Pancreas (tissue), 10 donors: ENCODE measurements around the gene FAM221B. TPM values are rescaled to one million over a fixed set of nuclear protein-coding genes. Genes with fewer than 3 reads are reported as not detected.
A peak's percentile ranks its signal among the peaks of the same experiment; 100 is the strongest.

ENCODE experiments used
- ATAC-seq, 4 donors: fragments of 200-7000 bp; cut with Tn5 transposase; one replicate each; pipeline versions ENCODE4 v1.8.0 to v1.9.1; 2020; ENCODE audit warnings: mild to moderate bottlenecking in 4 of 4, moderate library complexity in 4 of 4
- DNase-seq, 6 donors: peaks; one replicate each; pipeline ENCODE4 v3.0.0-alpha.2; 2020
- FAIRE-seq: peaks from 2 replicates; lab custom pipeline; 2012; peaks lifted over from hg19 to GRCh38; lab: Jason Lieb, UNC
- H3K27ac ChIP-seq, 4 donors: fragments of 200-600 bp; sonication (generic); 1 replicate in 3 of 4; 2 replicates in 1 of 4; pipeline versions ENCODE4 v1.5.0 to v1.8.0; 2020
- H3K27me3 ChIP-seq, 4 donors: fragments of 200-600 bp; one replicate each; pipeline ENCODE4 v1.8.0; 2021
- H3K36me3 ChIP-seq, 3 donors: fragments of 200-600 bp; sonication (generic) in 1 of 3; one replicate each; pipeline versions ENCODE4 v1.5.0 to v1.8.0; 2020 to 2021
- H3K4me1 ChIP-seq, 3 donors: fragments of 200-600 bp; one replicate each; pipeline ENCODE4 v1.8.0; 2021
- H3K4me3 ChIP-seq, 4 donors: fragments of 200-600 bp; sonication (generic) in 2 of 4; one replicate each; pipeline versions ENCODE4 v1.5.0 to v1.8.0; 2020 to 2021
- H3K9me3 ChIP-seq, 4 donors: fragments of 200-600 bp; one replicate each; pipeline ENCODE4 v1.8.0; 2021
- CTCF ChIP-seq, 4 donors: fragments of 200-600 bp; sonication (generic) in 3 of 4; IDR thresholded peaks; one replicate each; pipeline versions ENCODE4 v1.5.0 to v1.8.0; 2021; ENCODE audit warnings: antibody characterized with exemption in 4 of 4
- WGBS, 2 donors: extraction: QIAGEN DNeasy Blood & Tissue Kit; methylation state at CpG; one replicate each; pipeline ENCODE4 v1.1.7; 2013; 5-methylcytosine and 5-hydroxymethylcytosine counted together
- intact Hi-C, 3 donors: fragments of 100-400 bp; cut with DNase I; formaldehyde crosslinking; loops; one replicate each; pipeline versions ENCODE4 v1.11.1 to v1.14.2; 2022
- polyA plus RNA-seq, 2 donors: library from polyadenylated mRNA; stranded (reverse); fragments of 200-250 nt; gene quantifications; one replicate each; pipeline ENCODE4 v1.2.3, GENCODE V29; 2013
- total RNA-seq, 6 donors: library from RNA; stranded (reverse); fragmentation: NEBNext Ultra II Directional in 4 of 6; extraction: Animal tissue kit (Norgen Biotek cat#: 25700) in 4 of 6; gene quantifications; one replicate each; pipeline versions ENCODE4 v1.2.1 to v1.2.4, GENCODE V29; 2021 to 2023
- donor health status: healthy with polysubstance abuse.
- donor health status: DM: no; HTN: no; CAD: no; lungs with moderate emphysema.
- donor health status: DM: no; HTN: no; CAD: no.
- donor health status: control.
- donor health status: control.
- donor health status: Bipolar disorder and iron deficiency.
- donor health status: DM: yes; HTN: yes; CAD: no.
- donor health status: DM: no; HTN: no; CAD: no.
- donor health status: DM: no; HTN: no; CAD: no.
- donor health status: DM: yes; HTN: yes; CAD: no.

The FAM221B gene
- total and polyA plus RNA-seq, 8 donors = 0.11 TPM; not detected in 7

- ATAC-seq (no peak), DNase-seq (no peak)
- no peak for TF ChIP-seq CTCF (IDR thresholded peaks at IDR 0.05)
These were observed 27.0 kb downstream of the FAM221B start for GRCh38 chr9:35801328-35802128.

GRCh38 chr9:35800530-35800929, 28.0 kb downstream of the FAM221B start:
- no peaks in the 10 kb centered on the region for H3K4me1 ChIP-seq
- no peak overlapping the region for H3K4me3 ChIP-seq
- no peaks in the 10 kb centered on the region for H3K36me3 ChIP-seq
- no peak for FAIRE-seq
- no peaks in the 10 kb centered on the region for H3K27me3 ChIP-seq
- no peak for ATAC-seq
- 77 to 78% methylated on average over 7 of the region's 7 CpGs for WGBS, 2 donors
- no peak overlapping the region for H3K27ac ChIP-seq
- no peak for DNase-seq
- H3K9me3 ChIP-seq = no peaks in the 10 kb centered on the region
- TF ChIP-seq CTCF (IDR thresholded peaks at IDR 0.05) = no peak
- intact Hi-C loops = no loop called here

More at GRCh38 chr9:35801328-35802128, 27.0 kb downstream of the FAM221B start:
- Histone ChIP-seq H3K27me3 (no peaks in the 10 kb centered on the region), H3K4me3 (no peak overlapping the region), H3K9me3 (no peaks in the 10 kb centered on the region), H3K36me3 (peaks cover 0 to 9% (median 0%) of the 10 kb centered on the region in 3 donors), H3K4me1 (no peaks in the 10 kb centered on the region), H3K27ac (no peak overlapping the region)
- FAIRE-seq = no peak
- intact Hi-C loops = no loop called here
- 84 to 86% methylated on average over 13 of the region's 13 CpGs for WGBS, 2 donors

GRCh38 chr9:35798658-35799374, 29.7 kb downstream of the FAM221B start:
- no peaks in the 10 kb centered on the region for H3K4me1 ChIP-seq
- TF ChIP-seq CTCF (IDR thresholded peaks at IDR 0.05) = no peak
- H3K36me3 ChIP-seq = no peaks in the 10 kb centered on the region
- H3K9me3 ChIP-seq = no peaks in the 10 kb centered on the region
- 89 to 93% methylated on average over 4 of the region's 4 CpGs for WGBS, 2 donors
- ATAC-seq = peak in 3 of 4 donors; percentile 16 to 68 (median 60)
- no peak for DNase-seq
- no peaks in the 10 kb centered on the region for H3K27me3 ChIP-seq
- intact Hi-C loops = loop anchor here in 1 of 3 donors (10.0 kb wide), 1 partner anchor 76 kb away; the partner anchor contains the start of gene OR13J1
- H3K4me3 ChIP-seq = no peak overlapping the region
- FAIRE-seq = no peak
- H3K27ac ChIP-seq = no peak overlapping the region

- Histone ChIP-seq H3K36me3 (no peaks in the 10 kb centered on the region), H3K4me1 (no peaks in the 10 kb centered on the region), H3K27ac (no peak overlapping the region), H3K4me3 (no peak overlapping the region), H3K27me3 (no peaks in the 10 kb centered on the region), H3K9me3 (no peaks in the 10 kb centered on the region)
- FAIRE-seq = no peak
- intact Hi-C loops = loop anchor here in 1 of 3 donors (10.0 kb wide), 1 partner anchor 77 kb away; the partner anchor contains the start of gene OR13J1
- DNase-seq = no peak
- ATAC-seq = peak in 1 of 4 donors; percentile 16
- TF ChIP-seq CTCF (IDR thresholded peaks at IDR 0.05) = no peak
- WGBS, 2 donors = 79 to 80% methylated on average over 6 of the region's 6 CpGs
These were observed 31.0 kb downstream of the FAM221B start for GRCh38 chr9:35797311-35798109.
